ENCODE measurements around the gene ZNF598. TPM values are rescaled to one million over a fixed set of nuclear protein-coding genes. Genes with fewer than 3 reads are reported as not detected.

Gene ZNF598
- total and polyA plus RNA-seq, 10 of the 15 experiments (the other 5 are each of a cell fraction or from before 2014, with no cell fraction given): 0.08 to 74.0 (median 14.4) TPM

DNA sequence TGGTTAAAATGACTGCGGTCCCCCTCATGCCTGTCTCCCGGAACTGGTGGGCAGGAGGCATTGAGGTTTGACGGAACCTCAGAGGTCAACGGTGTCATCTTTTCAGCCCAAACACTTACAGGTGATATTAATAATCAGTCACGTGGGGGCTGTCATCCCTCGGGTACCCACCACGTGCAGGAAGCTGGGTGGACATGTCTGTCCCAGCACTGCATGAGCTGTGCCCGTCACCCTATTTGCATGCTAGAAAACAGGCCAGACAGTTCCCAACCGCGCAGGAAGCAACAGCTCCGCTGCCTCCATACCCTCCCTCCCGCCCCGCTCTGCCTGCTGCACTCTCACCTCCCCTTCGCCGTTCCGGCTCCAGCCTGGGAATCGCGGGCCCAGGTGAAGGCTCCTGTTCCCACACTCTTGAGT is 18.5 kb downstream of the ZNF598 start (continued):
- TF ChIP-seq SIN3A (IDR thresholded peaks at IDR 0.05; ENCODE audit: low read depth, low read length) (peak; percentile 41; the same call in 1 of the 2 replicates), REST (IDR thresholded peaks at IDR 0.05; ENCODE audit: low read depth, low read length) (no peak), TCF12 (IDR thresholded peaks at IDR 0.05; ENCODE audit: low read depth, low read length) (0 out of 2 replicates have a peak, but pooled peaks have one; percentile 9), MLLT1 (IDR thresholded peaks at IDR 0.05) (0 out of 2 replicates have a peak, but pooled peaks have one; percentile 18), NR2F1 (conservative IDR thresholded peaks at IDR 0.05) (peak; percentile 99), POLR2AphosphoS2 (IDR thresholded peaks at IDR 0.05; ENCODE audit: low read depth, low read length) (no peak), NFYB (IDR thresholded peaks at IDR 0.05; ENCODE audit: insufficient read depth, low read depth, low read length) (no peak), RAD51 (IDR thresholded peaks at IDR 0.05) (peak; percentile 97), KAT2A (conservative IDR thresholded peaks at IDR 0.05; ENCODE audit: control insufficient read depth, low read depth, low read length) (no peak), NFXL1 (IDR thresholded peaks at IDR 0.05; ENCODE audit: borderline replicate concordance) (no peak), HDAC2 (IDR thresholded peaks at IDR 0.05) (no peak), FOS (IDR thresholded peaks at IDR 0.05; ENCODE audit: borderline replicate concordance, extremely low read depth, insufficient read length) (no peak), ZNF24 (IDR thresholded peaks at IDR 0.05) (no peak), POLR2A (IDR thresholded peaks at IDR 0.05; ENCODE audit: low read depth, low read length) (no peak; the same call in 1 of the 2 replicates), SIX5 (IDR thresholded peaks at IDR 0.05; ENCODE audit: low read depth, low read length, severe bottlenecking) (no peak)
- TF ChIP-seq, protein P1, sequence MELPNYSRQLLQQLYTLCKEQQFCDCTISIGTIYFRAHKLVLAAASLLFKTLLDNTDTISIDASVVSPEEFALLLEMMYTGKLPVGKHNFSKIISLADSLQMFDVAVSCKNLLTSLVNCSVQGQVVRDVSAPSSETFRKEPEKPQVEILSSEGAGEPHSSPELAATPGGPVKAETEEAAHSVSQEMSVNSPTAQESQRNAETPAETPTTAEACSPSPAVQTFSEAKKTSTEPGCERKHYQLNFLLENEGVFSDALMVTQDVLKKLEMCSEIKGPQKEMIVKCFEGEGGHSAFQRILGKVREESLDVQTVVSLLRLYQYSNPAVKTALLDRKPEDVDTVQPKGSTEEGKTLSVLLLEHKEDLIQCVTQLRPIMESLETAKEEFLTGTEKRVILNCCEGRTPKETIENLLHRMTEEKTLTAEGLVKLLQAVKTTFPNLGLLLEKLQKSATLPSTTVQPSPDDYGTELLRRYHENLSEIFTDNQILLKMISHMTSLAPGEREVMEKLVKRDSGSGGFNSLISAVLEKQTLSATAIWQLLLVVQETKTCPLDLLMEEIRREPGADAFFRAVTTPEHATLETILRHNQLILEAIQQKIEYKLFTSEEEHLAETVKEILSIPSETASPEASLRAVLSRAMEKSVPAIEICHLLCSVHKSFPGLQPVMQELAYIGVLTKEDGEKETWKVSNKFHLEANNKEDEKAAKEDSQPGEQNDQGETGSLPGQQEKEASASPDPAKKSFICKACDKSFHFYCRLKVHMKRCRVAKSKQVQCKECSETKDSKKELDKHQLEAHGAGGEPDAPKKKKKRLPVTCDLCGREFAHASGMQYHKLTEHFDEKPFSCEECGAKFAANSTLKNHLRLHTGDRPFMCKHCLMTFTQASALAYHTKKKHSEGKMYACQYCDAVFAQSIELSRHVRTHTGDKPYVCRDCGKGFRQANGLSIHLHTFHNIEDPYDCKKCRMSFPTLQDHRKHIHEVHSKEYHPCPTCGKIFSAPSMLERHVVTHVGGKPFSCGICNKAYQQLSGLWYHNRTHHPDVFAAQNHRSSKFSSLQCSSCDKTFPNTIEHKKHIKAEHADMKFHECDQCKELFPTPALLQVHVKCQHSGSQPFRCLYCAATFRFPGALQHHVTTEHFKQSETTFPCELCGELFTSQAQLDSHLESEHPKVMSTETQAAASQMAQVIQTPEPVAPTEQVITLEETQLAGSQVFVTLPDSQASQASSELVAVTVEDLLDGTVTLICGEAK (IDR thresholded peaks at IDR 0.05; ENCODE audit: borderline replicate concordance): no peak
- TF ChIP-seq, protein P2, sequence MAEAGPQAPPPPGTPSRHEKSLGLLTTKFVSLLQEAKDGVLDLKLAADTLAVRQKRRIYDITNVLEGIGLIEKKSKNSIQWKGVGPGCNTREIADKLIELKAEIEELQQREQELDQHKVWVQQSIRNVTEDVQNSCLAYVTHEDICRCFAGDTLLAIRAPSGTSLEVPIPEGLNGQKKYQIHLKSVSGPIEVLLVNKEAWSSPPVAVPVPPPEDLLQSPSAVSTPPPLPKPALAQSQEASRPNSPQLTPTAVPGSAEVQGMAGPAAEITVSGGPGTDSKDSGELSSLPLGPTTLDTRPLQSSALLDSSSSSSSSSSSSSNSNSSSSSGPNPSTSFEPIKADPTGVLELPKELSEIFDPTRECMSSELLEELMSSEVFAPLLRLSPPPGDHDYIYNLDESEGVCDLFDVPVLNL (IDR thresholded peaks at IDR 0.05; ENCODE audit: low read depth, low read length): no peak
- TF ChIP-seq, protein P3, sequence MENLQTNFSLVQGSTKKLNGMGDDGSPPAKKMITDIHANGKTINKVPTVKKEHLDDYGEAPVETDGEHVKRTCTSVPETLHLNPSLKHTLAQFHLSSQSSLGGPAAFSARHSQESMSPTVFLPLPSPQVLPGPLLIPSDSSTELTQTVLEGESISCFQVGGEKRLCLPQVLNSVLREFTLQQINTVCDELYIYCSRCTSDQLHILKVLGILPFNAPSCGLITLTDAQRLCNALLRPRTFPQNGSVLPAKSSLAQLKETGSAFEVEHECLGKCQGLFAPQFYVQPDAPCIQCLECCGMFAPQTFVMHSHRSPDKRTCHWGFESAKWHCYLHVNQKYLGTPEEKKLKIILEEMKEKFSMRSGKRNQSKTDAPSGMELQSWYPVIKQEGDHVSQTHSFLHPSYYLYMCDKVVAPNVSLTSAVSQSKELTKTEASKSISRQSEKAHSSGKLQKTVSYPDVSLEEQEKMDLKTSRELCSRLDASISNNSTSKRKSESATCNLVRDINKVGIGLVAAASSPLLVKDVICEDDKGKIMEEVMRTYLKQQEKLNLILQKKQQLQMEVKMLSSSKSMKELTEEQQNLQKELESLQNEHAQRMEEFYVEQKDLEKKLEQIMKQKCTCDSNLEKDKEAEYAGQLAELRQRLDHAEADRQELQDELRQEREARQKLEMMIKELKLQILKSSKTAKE (IDR thresholded peaks at IDR 0.05; ENCODE audit: low read depth, poor library complexity, severe bottlenecking): no peak
